PC-3 (cell line): ENCODE data around the gene NNMT. TPM values are rescaled to one million over a fixed set of nuclear protein-coding genes. Genes with fewer than 3 reads are reported as not detected.

Experiments
- ATAC-seq: fragments of 200-7000 bp; cut with Tn5 transposase; 2 replicates; pipeline ENCODE4 v1.9.1; 2020; ENCODE audit warnings: mild to moderate bottlenecking, moderate library complexity
- BruUV-seq: library from RNA; stranded (reverse); fragments of 400-500 nt; replicated peaks from 2 replicates; lab custom pipeline; 2021; lab: Mats Ljungman, UMichigan
- CTCF ChIA-PET: fragments of 300-600 bp; sonication (Branson Sonifier 250); formaldehyde crosslinking; loops from one replicate; lab custom pipeline; 2022; ENCODE audit warnings: antibody characterized with exemption; lab: Charles Lee
- POLR2A ChIA-PET: fragments of 300-600 bp; sonication (Branson Sonifier 250); formaldehyde crosslinking; loops from one replicate; lab custom pipeline; 2022; ENCODE audit warnings: antibody characterized with exemption; ENCODE audit not compliant: unreplicated experiment; lab: Charles Lee
- DNase-seq: peaks from one replicate; pipeline ENCODE4 v3.0.0-alpha.2; 2015
- H2AFZ ChIP-seq: fragments of 300-600 bp; sonication (generic); 2 replicates; pipeline ENCODE4 v1.6.0; 2016; ENCODE audit warnings: antibody characterized with exemption, low read length
- H3F3A ChIP-seq: fragments of 300-600 bp; sonication (generic); one replicate; pipeline ENCODE4 v1.6.0; 2017; ENCODE audit warnings: antibody characterized with exemption, low read length, control low read depth, mild to moderate bottlenecking; ENCODE audit not compliant: unreplicated experiment
- H3K27ac ChIP-seq: fragments of 300-600 bp; sonication (generic); 2 replicates; pipeline ENCODE4 v1.5.1; 2016; ENCODE audit warnings: mild to moderate bottlenecking, low read length
- H3K27me3 ChIP-seq: fragments of 300-600 bp; sonication (generic); 2 replicates; pipeline ENCODE4 v1.6.1; 2016; ENCODE audit warnings: low read length, mixed read lengths
- H3K36me3 ChIP-seq: fragments of 300-600 bp; sonication (generic); 2 replicates; pipeline ENCODE4 v1.6.1; 2016; ENCODE audit warnings: low read depth, mixed run types, low read length, mixed read lengths
- H3K4me1 ChIP-seq: fragments of 300-600 bp; sonication (generic); 2 replicates; pipeline ENCODE4 v1.5.1; 2016; ENCODE audit warnings: low read length; ENCODE audit not compliant: insufficient read depth
- H3K4me2 ChIP-seq: fragments of 300-600 bp; sonication (generic); 2 replicates; pipeline ENCODE4 v1.6.0; 2016; ENCODE audit warnings: low read length
- H3K4me3 ChIP-seq: fragments of 300-600 bp; sonication (generic); 2 replicates; pipeline ENCODE4 v1.5.1; 2016; ENCODE audit warnings: mild to moderate bottlenecking, low read length, mixed read lengths
- H3K79me2 ChIP-seq: fragments of 300-600 bp; sonication (generic); 2 replicates; pipeline ENCODE4 v1.6.1; 2017; ENCODE audit warnings: low read length, mixed read lengths
- H3K9ac ChIP-seq: fragments of 300-600 bp; sonication (generic); 2 replicates; pipeline ENCODE4 v1.6.0; 2016; ENCODE audit warnings: mild to moderate bottlenecking, low read length
- H3K9me2 ChIP-seq: fragments of 300-600 bp; sonication (generic); replicated peaks from 2 replicates; pipeline ENCODE4 v1.6.1; 2016; ENCODE audit warnings: mixed run types, low read length, mixed read lengths
- H3K9me3 ChIP-seq: fragments of 300-600 bp; sonication (generic); 2 replicates; pipeline ENCODE4 v1.6.1; 2016; ENCODE audit warnings: low read length, mixed read lengths
- H4K20me1 ChIP-seq: fragments of 300-600 bp; sonication (generic); 2 replicates; pipeline ENCODE4 v1.6.1; 2016; ENCODE audit warnings: low read length, mixed read lengths
- EZH2 ChIP-seq: fragments of 300-600 bp; sonication (generic); IDR thresholded peaks from one replicate; pipeline ENCODE4 v1.6.1; 2017; ENCODE audit warnings: antibody characterized with exemption, mild to moderate bottlenecking, low read length; ENCODE audit not compliant: unreplicated experiment
- EZH2phosphoT487 ChIP-seq: fragments of 300-600 bp; sonication (generic); IDR thresholded peaks from 2 replicates; pipeline ENCODE4 v1.6.1; 2018; ENCODE audit warnings: mild to moderate bottlenecking, antibody characterized with exemption, low read length, borderline replicate concordance
- intact Hi-C: fragments of 100-400 bp; cut with micrococcal nuclease; formaldehyde crosslinking; loops from 2 replicates; pipeline ENCODE4 v1.9.0; 2023
- total RNA-seq: library from RNA; depleted of rRNA; stranded (reverse); fragments of >200 nt; gene quantifications from 2 replicates; pipeline ENCODE4 v1.2.3, GENCODE V29; 2014
- TF ChIP-seq, protein P1 (sequence below): fragments of 300-600 bp; sonication (generic); conservative IDR thresholded peaks from 2 replicates; pipeline ENCODE4 v1.5.1; 2017; ENCODE audit warnings: antibody characterized with exemption, low read depth, mild to moderate bottlenecking, low read length

Gene NNMT
- total RNA-seq, 1 experiment from 2014 or later: 23.3 TPM

DNA sequence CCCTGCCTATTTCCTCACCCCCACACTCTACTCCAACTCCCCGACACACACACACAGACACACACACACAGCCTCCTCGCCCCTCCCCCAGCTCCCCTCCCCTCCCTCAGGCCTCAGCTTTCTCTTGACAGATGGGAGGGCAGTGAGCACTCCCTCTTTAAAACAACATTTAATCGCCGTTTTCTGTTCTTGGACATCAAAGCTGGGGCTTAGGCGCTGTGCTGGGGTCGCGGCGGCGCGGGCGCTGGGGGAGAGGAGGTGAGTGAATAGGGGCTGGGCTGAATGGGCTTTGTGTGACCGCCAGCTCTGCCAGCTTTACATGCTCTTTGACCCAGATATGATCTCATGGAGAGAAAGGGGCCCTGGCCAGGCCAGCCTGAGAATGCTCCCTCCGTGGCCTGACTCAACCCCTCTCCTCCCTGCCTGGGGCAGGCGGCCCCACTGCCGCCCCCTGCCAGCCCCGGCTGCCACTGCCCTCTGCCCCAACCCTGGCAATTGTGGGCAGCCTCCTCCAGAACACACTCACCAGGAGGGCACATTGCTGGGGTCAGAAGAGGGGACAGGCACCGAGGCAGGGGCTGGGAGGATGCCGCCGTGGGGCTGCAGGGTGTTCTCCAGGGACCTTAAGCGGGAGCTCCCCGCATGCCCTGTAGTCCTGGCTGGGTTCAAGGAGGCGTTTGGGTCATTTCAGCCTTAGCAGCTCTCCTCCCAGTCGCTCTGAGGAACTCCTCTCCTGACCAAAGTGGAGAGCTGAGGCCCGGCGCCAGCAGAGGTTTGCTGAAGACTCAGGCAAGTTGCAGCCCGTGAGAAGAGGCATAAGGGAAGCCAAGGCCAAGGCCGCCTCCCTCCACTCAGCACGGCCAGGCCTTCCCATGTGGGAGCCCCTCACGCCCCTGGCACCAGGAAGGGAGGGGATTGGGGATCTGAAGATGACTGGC is 38.3 kb upstream of the NNMT start:
- ATAC-seq: no peak
- Histone ChIP-seq H3K27me3 (peaks cover 62% of the 10 kb centered on the region), H2AFZ (no peak overlapping the region), H3K9me3 (no peaks in the 10 kb centered on the region), H3K4me3 (no peak overlapping the region), H3K4me1 (no peaks in the 10 kb centered on the region), H4K20me1 (no peaks in the 10 kb centered on the region), H3K9ac (no peak overlapping the region), H3K9me2 (no peaks in the 10 kb centered on the region), H3K79me2 (no peaks in the 10 kb centered on the region), H3K36me3 (no peaks in the 10 kb centered on the region), H3F3A (no peaks in the 10 kb centered on the region), H3K4me2 (no peak overlapping the region), H3K27ac (no peak overlapping the region)
- ChIA-PET CTCF (interaction anchor here (0.5 kb wide), 1 partner anchor 91 kb away, joined by 14 read pairs; no protein-coding TSS in a partner anchor), POLR2A (no interaction called here)
- intact Hi-C loops: no loop called here
- no TSS peak for BruUV-seq
- no peak for DNase-seq
- TF ChIP-seq, protein P1, sequence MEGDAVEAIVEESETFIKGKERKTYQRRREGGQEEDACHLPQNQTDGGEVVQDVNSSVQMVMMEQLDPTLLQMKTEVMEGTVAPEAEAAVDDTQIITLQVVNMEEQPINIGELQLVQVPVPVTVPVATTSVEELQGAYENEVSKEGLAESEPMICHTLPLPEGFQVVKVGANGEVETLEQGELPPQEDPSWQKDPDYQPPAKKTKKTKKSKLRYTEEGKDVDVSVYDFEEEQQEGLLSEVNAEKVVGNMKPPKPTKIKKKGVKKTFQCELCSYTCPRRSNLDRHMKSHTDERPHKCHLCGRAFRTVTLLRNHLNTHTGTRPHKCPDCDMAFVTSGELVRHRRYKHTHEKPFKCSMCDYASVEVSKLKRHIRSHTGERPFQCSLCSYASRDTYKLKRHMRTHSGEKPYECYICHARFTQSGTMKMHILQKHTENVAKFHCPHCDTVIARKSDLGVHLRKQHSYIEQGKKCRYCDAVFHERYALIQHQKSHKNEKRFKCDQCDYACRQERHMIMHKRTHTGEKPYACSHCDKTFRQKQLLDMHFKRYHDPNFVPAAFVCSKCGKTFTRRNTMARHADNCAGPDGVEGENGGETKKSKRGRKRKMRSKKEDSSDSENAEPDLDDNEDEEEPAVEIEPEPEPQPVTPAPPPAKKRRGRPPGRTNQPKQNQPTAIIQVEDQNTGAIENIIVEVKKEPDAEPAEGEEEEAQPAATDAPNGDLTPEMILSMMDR: 0 out of 2 replicates have a peak, but pooled peaks have one; percentile 29
- no peak for TF ChIP-seq EZH2phosphoT487
- no peak for TF ChIP-seq EZH2

GRCh38 chr11:114258696-114259095 is 37.5 kb upstream of the NNMT start:
- Histone ChIP-seq H3K27me3 (peaks cover 59% of the 10 kb centered on the region), H3K9me3 (no peaks in the 10 kb centered on the region), H3K79me2 (no peaks in the 10 kb centered on the region), H3K4me3 (no peak overlapping the region), H2AFZ (no peak overlapping the region), H3K4me2 (no peak overlapping the region), H3K9ac (no peak overlapping the region), H3K27ac (no peak overlapping the region), H3K36me3 (no peaks in the 10 kb centered on the region), H3K4me1 (no peaks in the 10 kb centered on the region), H3K9me2 (no peaks in the 10 kb centered on the region), H4K20me1 (no peaks in the 10 kb centered on the region), H3F3A (no peaks in the 10 kb centered on the region)
- no peak for TF ChIP-seq EZH2
- TF ChIP-seq, protein P1: no peak
- TF ChIP-seq EZH2phosphoT487: no peak
- ATAC-seq (no peak), DNase-seq (no peak)
- ChIA-PET POLR2A (no interaction called here), CTCF (no interaction called here)
- intact Hi-C loops: no loop called here
- no TSS peak for BruUV-seq

DNA sequence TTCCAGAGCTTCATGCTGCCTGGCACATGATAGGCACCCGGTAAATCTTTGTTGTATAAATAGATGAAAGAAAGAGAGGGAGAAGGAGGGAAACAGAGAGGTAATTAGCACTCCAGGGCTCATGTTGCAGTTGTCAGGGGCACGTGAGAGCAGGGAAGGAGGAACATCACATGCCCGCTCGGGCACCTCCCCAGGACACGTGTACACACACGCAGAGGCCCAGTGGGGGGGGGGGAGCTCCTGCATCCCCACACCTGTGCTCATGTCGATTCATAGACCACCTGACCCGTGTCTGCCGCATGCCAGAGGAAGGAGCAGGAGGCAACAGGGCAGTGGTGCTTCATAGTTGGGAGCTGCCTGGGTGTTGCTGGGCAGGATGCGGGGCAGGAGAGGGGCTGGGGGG is 37.1 kb upstream of the NNMT start:
- Histone ChIP-seq H3K36me3 (no peaks in the 10 kb centered on the region), H3K9ac (no peak overlapping the region), H4K20me1 (no peaks in the 10 kb centered on the region), H3F3A (no peaks in the 10 kb centered on the region), H3K9me3 (no peaks in the 10 kb centered on the region), H3K27me3 (peaks cover 62% of the 10 kb centered on the region), H3K4me3 (no peak overlapping the region), H3K4me1 (no peaks in the 10 kb centered on the region), H2AFZ (no peak overlapping the region), H3K9me2 (no peaks in the 10 kb centered on the region), H3K4me2 (no peak overlapping the region), H3K27ac (no peak overlapping the region), H3K79me2 (no peaks in the 10 kb centered on the region)
- ChIA-PET POLR2A (no interaction called here), CTCF (no interaction called here)
- TF ChIP-seq EZH2phosphoT487 (no peak), EZH2 (no peak)
- TF ChIP-seq, protein P1: no peak
- no peak for ATAC-seq
- no peak for DNase-seq
- intact Hi-C loops: no loop called here
- no TSS peak for BruUV-seq
